K562 (cell line): ENCODE measurements around the gene EML2. TPM values are rescaled to one million over a fixed set of nuclear protein-coding genes. Genes with fewer than 3 reads are reported as not detected.

ENCODE experiments used
- ATAC-seq: fragments of 200-7000 bp; cut with Tn5 transposase; 3 replicates; pipeline ENCODE4 v1.9.1; 2020; ENCODE audit warnings: moderate library complexity
- BruUV-seq: library from RNA; stranded (reverse); fragments of 400-500 nt; replicated peaks from 2 replicates; lab custom pipeline; 2021; lab: Mats Ljungman, UMichigan
- CTCF ChIA-PET: fragments of 300-600 bp; formaldehyde crosslinking; extraction: SDS; loops from one replicate; lab custom pipeline; 2021; ENCODE audit warnings: low intra/inter-chr PET ratio; lab: Yijun Ruan, JAX
- POLR2A ChIA-PET: fragments of 300-600, 350-650 bp; sonication (Branson Sonifier 250); formaldehyde crosslinking; extraction: SDS; loops from one replicate; lab custom pipeline; 2021; ENCODE audit warnings: antibody characterized with exemption, inconsistent platforms; lab: Yijun Ruan, JAX
- DNase-seq, 4 experiments: peaks; one replicate each; pipeline versions ENCODE4 v3.0.0 to v3.0.0-alpha.2; 2011 to 2018; ENCODE audit warnings: low spot score in 3 of 4, mixed read lengths in 3 of 4; ENCODE audit errors: extremely low read depth in 1 of 4
- FAIRE-seq: peaks from 2 replicates; lab custom pipeline; 2011; peaks lifted over from hg19 to GRCh38; lab: Jason Lieb, UNC
- H2AFZ ChIP-seq: 2 replicates; pipeline ENCODE4 v1.6.0; 2011; ENCODE audit warnings: low read depth, low read length, control low read depth, inconsistent platforms
- H3K27ac ChIP-seq: fragments of 200-600 bp; 3 replicates; pipeline ENCODE4 v1.8.0; 2011; ENCODE audit warnings: low read depth, mild to moderate bottlenecking, control low read depth, inconsistent platforms, low read length, moderate library complexity, mixed read lengths; ENCODE audit errors: extremely low read depth
- H3K27me3 ChIP-seq, 2 experiments: fragments of 300-600 bp in 1 of 2; 2 replicates in 1 of 2; 3 replicates in 1 of 2; pipeline versions ENCODE4 v1.6.0 to v1.8.0; 2011; ENCODE audit warnings: inconsistent platforms in 2 of 2, low read length in 2 of 2, mild to moderate bottlenecking in 1 of 2, mixed read lengths in 1 of 2, moderate library complexity in 1 of 2; ENCODE audit not compliant: control insufficient read depth in 2 of 2, insufficient read depth in 2 of 2
- H3K36me3 ChIP-seq: fragments of 300-600 bp; 3 replicates; pipeline ENCODE4 v1.8.0; 2011; ENCODE audit warnings: mild to moderate bottlenecking, low read length, inconsistent platforms; ENCODE audit not compliant: control insufficient read depth, insufficient read depth
- H3K4me1 ChIP-seq, 2 experiments: fragments of 200-600 bp in 1 of 2; replicated peaks in 1 of 2; 2 replicates in 1 of 2; 3 replicates in 1 of 2; pipeline versions ENCODE4 v1.5.1 to v1.8.0; 2011; ENCODE audit warnings: inconsistent platforms in 2 of 2, low read length in 2 of 2, mild to moderate bottlenecking in 1 of 2, mixed read lengths in 1 of 2, moderate library complexity in 1 of 2; ENCODE audit not compliant: control insufficient read depth in 2 of 2, insufficient read depth in 2 of 2
- H3K4me2 ChIP-seq: 2 replicates; pipeline ENCODE4 v1.6.1; 2011; ENCODE audit warnings: low read length, control low read depth, inconsistent platforms, mixed read lengths; ENCODE audit not compliant: insufficient read depth
- H3K4me3 ChIP-seq: fragments of 200-600 bp; sonication (generic), shearing (Covaris generic); 2 replicates; pipeline ENCODE4 v1.5.1; 2016; ENCODE audit warnings: control low read depth, inconsistent platforms
- H3K79me2 ChIP-seq: fragments of 200-600 bp; 3 replicates; pipeline ENCODE4 v1.8.0; 2011; ENCODE audit warnings: low read length, inconsistent platforms; ENCODE audit not compliant: control insufficient read depth, insufficient read depth
- H3K9ac ChIP-seq, 2 experiments: 2 replicates each; pipeline versions ENCODE4 v1.6.0 to v1.6.1; 2011; ENCODE audit warnings: low read depth in 2 of 2, low read length in 2 of 2, control low read depth in 1 of 2, inconsistent platforms in 1 of 2, mild to moderate bottlenecking in 1 of 2, mixed read lengths in 1 of 2; ENCODE audit not compliant: insufficient read depth in 1 of 2
- H3K9me1 ChIP-seq: one replicate; pipeline ENCODE4 v1.6.0; 2011; ENCODE audit warnings: inconsistent platforms, mild to moderate bottlenecking, low read length, moderate library complexity; ENCODE audit not compliant: control insufficient read depth, insufficient read depth
- H3K9me3 ChIP-seq: replicated peaks from 2 replicates; pipeline ENCODE4 v1.5.1; 2011; ENCODE audit warnings: low read depth, low read length, inconsistent platforms; ENCODE audit not compliant: control insufficient read depth, insufficient read depth
- H4K20me1 ChIP-seq: replicated peaks from 2 replicates; pipeline ENCODE4 v1.6.1; 2011; ENCODE audit warnings: low read length, inconsistent platforms, mixed read lengths; ENCODE audit not compliant: control insufficient read depth, insufficient read depth
- CREB1 ChIP-seq, 2 experiments: sonication (generic) in 1 of 2; formaldehyde crosslinking in 1 of 2; IDR thresholded peaks; 2 replicates each; pipeline versions ENCODE4 v1.6.1 to v1.8.0; 2012 to 2022; ENCODE audit warnings: inconsistent platforms in 1 of 2, mild to moderate bottlenecking in 1 of 2, missing genetic modification reagents in 1 of 2, moderate library complexity in 1 of 2
- CSDE1 ChIP-seq, 2 experiments: fragments of 450-650 bp; IDR thresholded peaks; 2 replicates each; pipeline ENCODE4 v1.6.1; 2016; ENCODE audit warnings: mild to moderate bottlenecking in 1 of 2
- FOXP1 ChIP-seq: sonication (generic); formaldehyde crosslinking; IDR thresholded peaks from 2 replicates; pipeline ENCODE4 v1.8.0; 2022; ENCODE audit warnings: mild to moderate bottlenecking, missing genetic modification reagents
- NFYB ChIP-seq: IDR thresholded peaks from 2 replicates; pipeline ENCODE4 v1.6.1; 2011; ENCODE audit warnings: mild to moderate bottlenecking, moderate library complexity; ENCODE audit not compliant: insufficient read length; ENCODE audit errors: extremely low read depth
- SETDB1 ChIP-seq: IDR thresholded peaks from one replicate; pipeline ENCODE4 v1.6.1; 2012; ENCODE audit warnings: low read length, control low read depth, inconsistent platforms
- SMAD2 ChIP-seq: fragments of 150-350 bp; IDR thresholded peaks from 2 replicates; pipeline ENCODE4 v1.6.1; 2014; ENCODE audit warnings: low read depth, mild to moderate bottlenecking, low read length
- SMAD4 ChIP-seq: fragments of 250-450 bp; sonication (Bioruptor Pico); conservative IDR thresholded peaks from 2 replicates; pipeline ENCODE4 v1.8.0; 2021; ENCODE audit warnings: inconsistent platforms, mild to moderate bottlenecking, moderate library complexity
- TOE1 ChIP-seq, 2 experiments: fragments of 450-650 bp in 1 of 2; sonication (generic) in 1 of 2; formaldehyde crosslinking in 1 of 2; IDR thresholded peaks; 2 replicates each; pipeline versions ENCODE4 v1.7.1 to v1.8.0; 2016 to 2022; ENCODE audit warnings: borderline replicate concordance in 2 of 2, mild to moderate bottlenecking in 2 of 2, antibody characterized with exemption in 1 of 2, inconsistent platforms in 1 of 2, low read depth in 1 of 2, missing genetic modification reagents in 1 of 2, moderate library complexity in 1 of 2
- ZNF212 ChIP-seq: fragments of 450-650 bp; formaldehyde crosslinking; IDR thresholded peaks from 2 replicates; pipeline ENCODE4 v1.4.0; 2020; ENCODE audit warnings: mild to moderate bottlenecking
- ZNF445 ChIP-seq: fragments of 250-450 bp; sonication (Bioruptor Pico); IDR thresholded peaks from 2 replicates; pipeline ENCODE4 v1.4.0; 2020; ENCODE audit warnings: low read depth, mild to moderate bottlenecking, moderate library complexity
- ZNF717 ChIP-seq: fragments of 250-450 bp; sonication (Bioruptor Pico); IDR thresholded peaks from 2 replicates; pipeline ENCODE4 v1.5.0; 2021
- WGBS: fragments of 100-300 bp; shearing (Covaris generic); methylation state at CpG from one replicate; pipeline ENCODE4 v1.1.6; 2016; ENCODE audit warnings: low coverage, mixed read lengths; ENCODE audit not compliant: insufficient coverage; ENCODE audit errors: missing lambda C conversion rate; 5-methylcytosine and 5-hydroxymethylcytosine counted together
- in situ Hi-C: fragments of 300-500 bp; cut with MboI; formaldehyde crosslinking; loops from 4 replicates; pipeline ENCODE4 v1.15.0; 2018; ENCODE audit warnings: inconsistent platforms, mixed read lengths
- intact Hi-C: fragments of 100-400 bp; cut with micrococcal nuclease; formaldehyde crosslinking; loops from 2 replicates; pipeline ENCODE4 v1.14.2; 2022
- polyA plus RNA-seq, 8 experiments: library from polyadenylated mRNA; depleted of rRNA in 4 of 8; stranded (reverse) in 5 of 8; unstranded in 3 of 8; fragments of >200 nt; fragmentation: Nextera tagmentation in 2 of 8; fragmentation: Illumina TruSeq in 1 of 8; extraction: Ambion mirVana in 2 of 8; extraction: Trizol in 1 of 8; gene quantifications; 2 replicates each; pipeline versions ENCODE4 v1.2.1 to v1.2.3, GENCODE V29; 2011 to 2014; ENCODE audit warnings: inconsistent platforms in 1 of 8, missing spikeins in 1 of 8
- total RNA-seq, 7 experiments: library from RNA; depleted of rRNA in 6 of 7; stranded (reverse); fragments of >200 nt in 6 of 7; fragmentation: Illumina TruSeq in 2 of 7; extraction: Trizol in 2 of 7; gene quantifications; 2 replicates each; pipeline versions ENCODE4 v1.2.1 to v1.2.3, GENCODE V29; 2011 to 2021; ENCODE audit warnings: low replicate concordance in 1 of 7
- TF ChIP-seq, protein P1 (sequence below): fragments of 450-650 bp; IDR thresholded peaks from 2 replicates; pipeline ENCODE4 v1.6.1; 2016; ENCODE audit warnings: borderline replicate concordance
- TF ChIP-seq, protein P2 (sequence below): sonication (generic); formaldehyde crosslinking; IDR thresholded peaks from 2 replicates; pipeline ENCODE4 v1.8.0; 2023; ENCODE audit warnings: mild to moderate bottlenecking, missing genetic modification reagents
- TF ChIP-seq, protein P3 (sequence below): IDR thresholded peaks from 2 replicates; pipeline ENCODE4 v1.6.1; 2014; ENCODE audit warnings: antibody characterized with exemption

EML2 gene
- total and polyA plus RNA-seq, 9 of the 15 experiments (the other 6 are each of a cell fraction or from before 2014, with no cell fraction given) = 2.6 to 69.6 (median 24.8) TPM

DNA sequence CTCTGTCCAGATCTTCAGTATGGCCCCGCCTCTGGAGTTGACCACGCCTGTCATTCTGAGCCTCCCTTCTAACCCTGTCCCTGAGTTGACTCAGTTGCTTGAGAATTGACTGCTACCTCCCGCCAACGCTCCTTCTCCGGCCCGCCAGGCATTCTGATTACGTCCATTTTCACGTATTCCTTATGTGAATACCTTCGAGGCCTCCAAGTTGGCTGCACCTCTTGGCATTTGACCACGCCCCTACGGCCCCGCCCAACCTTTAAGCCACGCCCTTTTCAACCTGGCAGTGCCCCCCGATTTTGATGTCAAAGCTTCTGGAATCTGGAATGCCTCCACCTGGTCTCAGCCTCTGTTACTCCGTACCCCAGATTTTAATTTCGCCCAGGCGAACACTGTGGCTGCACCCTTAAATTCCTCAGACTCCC, 1.7 kb upstream of the EML2 start:
- no peaks in the 10 kb centered on the region for H3K27me3 ChIP-seq
- peak overlapping the region; percentile 43 for H3K4me3 ChIP-seq
- H3K4me2 ChIP-seq = peak overlapping the region; percentile 90
- DNase-seq = peak; percentile 43 to 80 (median 58)
- peaks cover 17% of the 10 kb centered on the region for H3K79me2 ChIP-seq
- intact Hi-C loops = loop anchor here (5.0 kb wide), 3 partner anchors 134 to 199 kb away; partner anchors contain the start of gene VASP
- ChIA-PET CTCF (interaction anchor here (3.0 to 4.6 kb wide), 2 partner anchors 33 to 116 kb away, joined by 21 to 34 read pairs; no protein-coding TSS in a partner anchor), POLR2A (interaction anchor here (0.6 to 4.7 kb wide), 10 partner anchors 9 to 153 kb away, joined by 3 to 35 read pairs (median 4); partner anchors contain the start of gene OPA3)
- peak; percentile 8 for ATAC-seq
- no TSS peak for BruUV-seq
- peak overlapping the region; percentile 80 for H3K27ac ChIP-seq
- no peaks in the 10 kb centered on the region for H3K9me3 ChIP-seq
- H3K9me1 ChIP-seq = no peaks in the 10 kb centered on the region
- H3K4me1 ChIP-seq = peaks cover 32 to 72% of the 10 kb centered on the region in 2 experiments
- H3K36me3 ChIP-seq = peaks cover 6% of the 10 kb centered on the region; the same call in 1 of the 3 replicates
- H2AFZ ChIP-seq = peak overlapping the region; percentile 89
- H3K9ac ChIP-seq = peak overlapping the region; percentile 62 to 85; a peak in 2 of 4 replicates
- FAIRE-seq = peak; percentile 29
- in situ Hi-C loops = no loop called here
- no peaks in the 10 kb centered on the region for H4K20me1 ChIP-seq
- WGBS = 6% methylated on average over 17 of the region's 17 CpGs
- TF ChIP-seq ZNF212 (CRISPR knock-in tag) = no peak
- no peak for TF ChIP-seq ZNF445 (CRISPR knock-in tag)
- TF ChIP-seq, protein P1, sequence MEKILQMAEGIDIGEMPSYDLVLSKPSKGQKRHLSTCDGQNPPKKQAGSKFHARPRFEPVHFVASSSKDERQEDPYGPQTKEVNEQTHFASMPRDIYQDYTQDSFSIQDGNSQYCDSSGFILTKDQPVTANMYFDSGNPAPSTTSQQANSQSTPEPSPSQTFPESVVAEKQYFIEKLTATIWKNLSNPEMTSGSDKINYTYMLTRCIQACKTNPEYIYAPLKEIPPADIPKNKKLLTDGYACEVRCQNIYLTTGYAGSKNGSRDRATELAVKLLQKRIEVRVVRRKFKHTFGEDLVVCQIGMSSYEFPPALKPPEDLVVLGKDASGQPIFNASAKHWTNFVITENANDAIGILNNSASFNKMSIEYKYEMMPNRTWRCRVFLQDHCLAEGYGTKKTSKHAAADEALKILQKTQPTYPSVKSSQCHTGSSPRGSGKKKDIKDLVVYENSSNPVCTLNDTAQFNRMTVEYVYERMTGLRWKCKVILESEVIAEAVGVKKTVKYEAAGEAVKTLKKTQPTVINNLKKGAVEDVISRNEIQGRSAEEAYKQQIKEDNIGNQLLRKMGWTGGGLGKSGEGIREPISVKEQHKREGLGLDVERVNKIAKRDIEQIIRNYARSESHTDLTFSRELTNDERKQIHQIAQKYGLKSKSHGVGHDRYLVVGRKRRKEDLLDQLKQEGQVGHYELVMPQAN = no peak
- TF ChIP-seq CREB1 (IDR thresholded peaks at IDR 0.05) = no peak
- peak; percentile 17; the same call in 1 of the 2 replicates for TF ChIP-seq CREB1 (CRISPR knock-in tag; IDR thresholded peaks at IDR 0.05)
- TF ChIP-seq, protein P2, sequence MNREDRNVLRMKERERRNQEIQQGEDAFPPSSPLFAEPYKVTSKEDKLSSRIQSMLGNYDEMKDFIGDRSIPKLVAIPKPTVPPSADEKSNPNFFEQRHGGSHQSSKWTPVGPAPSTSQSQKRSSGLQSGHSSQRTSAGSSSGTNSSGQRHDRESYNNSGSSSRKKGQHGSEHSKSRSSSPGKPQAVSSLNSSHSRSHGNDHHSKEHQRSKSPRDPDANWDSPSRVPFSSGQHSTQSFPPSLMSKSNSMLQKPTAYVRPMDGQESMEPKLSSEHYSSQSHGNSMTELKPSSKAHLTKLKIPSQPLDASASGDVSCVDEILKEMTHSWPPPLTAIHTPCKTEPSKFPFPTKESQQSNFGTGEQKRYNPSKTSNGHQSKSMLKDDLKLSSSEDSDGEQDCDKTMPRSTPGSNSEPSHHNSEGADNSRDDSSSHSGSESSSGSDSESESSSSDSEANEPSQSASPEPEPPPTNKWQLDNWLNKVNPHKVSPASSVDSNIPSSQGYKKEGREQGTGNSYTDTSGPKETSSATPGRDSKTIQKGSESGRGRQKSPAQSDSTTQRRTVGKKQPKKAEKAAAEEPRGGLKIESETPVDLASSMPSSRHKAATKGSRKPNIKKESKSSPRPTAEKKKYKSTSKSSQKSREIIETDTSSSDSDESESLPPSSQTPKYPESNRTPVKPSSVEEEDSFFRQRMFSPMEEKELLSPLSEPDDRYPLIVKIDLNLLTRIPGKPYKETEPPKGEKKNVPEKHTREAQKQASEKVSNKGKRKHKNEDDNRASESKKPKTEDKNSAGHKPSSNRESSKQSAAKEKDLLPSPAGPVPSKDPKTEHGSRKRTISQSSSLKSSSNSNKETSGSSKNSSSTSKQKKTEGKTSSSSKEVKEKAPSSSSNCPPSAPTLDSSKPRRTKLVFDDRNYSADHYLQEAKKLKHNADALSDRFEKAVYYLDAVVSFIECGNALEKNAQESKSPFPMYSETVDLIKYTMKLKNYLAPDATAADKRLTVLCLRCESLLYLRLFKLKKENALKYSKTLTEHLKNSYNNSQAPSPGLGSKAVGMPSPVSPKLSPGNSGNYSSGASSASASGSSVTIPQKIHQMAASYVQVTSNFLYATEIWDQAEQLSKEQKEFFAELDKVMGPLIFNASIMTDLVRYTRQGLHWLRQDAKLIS (CRISPR knock-in tag) = 0 out of 2 replicates have a peak, but pooled peaks have one; percentile 55
- no peak for TF ChIP-seq SETDB1
- TF ChIP-seq NFYB = no peak
- no peak for TF ChIP-seq SMAD4 (CRISPR knock-in tag)
- no peak for TF ChIP-seq SMAD2
- TF ChIP-seq, protein P3, sequence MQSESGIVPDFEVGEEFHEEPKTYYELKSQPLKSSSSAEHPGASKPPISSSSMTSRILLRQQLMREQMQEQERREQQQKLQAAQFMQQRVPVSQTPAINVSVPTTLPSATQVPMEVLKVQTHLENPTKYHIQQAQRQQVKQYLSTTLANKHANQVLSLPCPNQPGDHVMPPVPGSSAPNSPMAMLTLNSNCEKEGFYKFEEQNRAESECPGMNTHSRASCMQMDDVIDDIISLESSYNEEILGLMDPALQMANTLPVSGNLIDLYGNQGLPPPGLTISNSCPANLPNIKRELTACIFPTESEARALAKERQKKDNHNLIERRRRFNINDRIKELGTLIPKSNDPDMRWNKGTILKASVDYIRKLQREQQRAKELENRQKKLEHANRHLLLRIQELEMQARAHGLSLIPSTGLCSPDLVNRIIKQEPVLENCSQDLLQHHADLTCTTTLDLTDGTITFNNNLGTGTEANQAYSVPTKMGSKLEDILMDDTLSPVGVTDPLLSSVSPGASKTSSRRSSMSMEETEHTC = no peak
- no peak for TF ChIP-seq TOE1 (IDR thresholded peaks at IDR 0.05; ENCODE audit: borderline replicate concordance)
- TF ChIP-seq TOE1 (CRISPR knock-in tag; IDR thresholded peaks at IDR 0.05; ENCODE audit: borderline replicate concordance, low read depth) = no peak
- TF ChIP-seq FOXP1 (CRISPR knock-in tag) = 0 out of 2 replicates have a peak, but pooled peaks have one; percentile 3
- TF ChIP-seq ZNF717 (CRISPR knock-in tag) = no peak
- no peak for TF ChIP-seq CSDE1 (IDR thresholded peaks at IDR 0.05)
